GM21528 (cell line): Measurements from ENCODE around the gene HYI.
"Not testable (repeated sequence)": the region's sequence is repeated elsewhere in the genome, so short reads cannot be mapped to it uniquely, and the experiment has no call there.

Experiments used
- ATAC-seq: cut with Tn5 transposase; IDR thresholded peaks from one replicate; pipeline ENCODE4 v1.9.1; 2021; ENCODE audit warnings: mild to moderate bottlenecking, moderate library complexity; ENCODE audit not compliant: unreplicated experiment, low FRiP score

Gene HYI

GRCh38 chr1:43432171-43432860 lies 21.4 kb downstream of the HYI start:
- no peak for ATAC-seq

- no peak for ATAC-seq
These were observed 22.1 kb downstream of the HYI start for GRCh38 chr1:43431676-43432075.

GRCh38 chr1:43430831-43431230 lies 22.9 kb downstream of the HYI start:
- no peak for ATAC-seq

GRCh38 chr1:43427941-43428340 lies 25.8 kb downstream of the HYI start:
- no peak for ATAC-seq

GRCh38 chr1:43427524-43427923 lies 26.2 kb downstream of the HYI start:
- ATAC-seq = no peak

- no peak for ATAC-seq
These were observed 27.5 kb downstream of the HYI start for GRCh38 chr1:43426221-43426620.

GRCh38 chr1:43425045-43425444 lies 28.7 kb downstream of the HYI start:
- no peak for ATAC-seq

GRCh38 chr1:43423672-43424550 lies 29.8 kb downstream of the HYI start:
- no peak for ATAC-seq

- no peak for ATAC-seq
These were observed 30.6 kb downstream of the HYI start for GRCh38 chr1:43422995-43423671.

- no peak for ATAC-seq
These were observed 31.6 kb downstream of the HYI start for GRCh38 chr1:43421976-43422750.

- no peak for ATAC-seq
These were observed 32.3 kb downstream of the HYI start for GRCh38 chr1:43421396-43421795.

- no peak for ATAC-seq
These were observed 32.9 kb downstream of the HYI start for GRCh38 chr1:43420874-43421273.

GRCh38 chr1:43419627-43420425 lies 33.9 kb downstream of the HYI start:
- no peak for ATAC-seq

- no peak for ATAC-seq
These were observed 34.9 kb downstream of the HYI start for GRCh38 chr1:43418858-43419257.

- no peak for ATAC-seq
These were observed 37.8 kb downstream of the HYI start for GRCh38 chr1:43415901-43416300.

GRCh38 chr1:43414634-43415223 lies 39.0 kb downstream of the HYI start:
- ATAC-seq = no peak

- ATAC-seq = not testable (repeated sequence)
These were observed 40.3 kb downstream of the HYI start for GRCh38 chr1:43413426-43413825.

GRCh38 chr1:43410571-43410970 lies 43.2 kb downstream of the HYI start:
- no peak for ATAC-seq

GRCh38 chr1:43405876-43406234 lies 47.9 kb downstream of the HYI start:
- no peak for ATAC-seq
